A172 (cell line): ENCODE measurements around the gene GPC3. TPM values are rescaled to one million over a fixed set of nuclear protein-coding genes. Genes with fewer than 3 reads are reported as not detected.
"Not testable (repeated sequence)": the region's sequence is repeated elsewhere in the genome, so short reads cannot be mapped to it uniquely, and the experiment has no call there.

Experiments
- DNase-seq: peaks from one replicate; pipeline ENCODE4 v3.0.0-alpha.2; 2015; ENCODE audit warnings: low spot score
- total RNA-seq: library from RNA; depleted of rRNA; stranded (reverse); fragments of >200 nt; shearing (Covaris generic); gene quantifications from 2 replicates; pipeline ENCODE4 v1.2.3, GENCODE V29; 2014; rRNA removed

The GPC3 gene
- total RNA-seq, result not detected in 2 replicates

DNA sequence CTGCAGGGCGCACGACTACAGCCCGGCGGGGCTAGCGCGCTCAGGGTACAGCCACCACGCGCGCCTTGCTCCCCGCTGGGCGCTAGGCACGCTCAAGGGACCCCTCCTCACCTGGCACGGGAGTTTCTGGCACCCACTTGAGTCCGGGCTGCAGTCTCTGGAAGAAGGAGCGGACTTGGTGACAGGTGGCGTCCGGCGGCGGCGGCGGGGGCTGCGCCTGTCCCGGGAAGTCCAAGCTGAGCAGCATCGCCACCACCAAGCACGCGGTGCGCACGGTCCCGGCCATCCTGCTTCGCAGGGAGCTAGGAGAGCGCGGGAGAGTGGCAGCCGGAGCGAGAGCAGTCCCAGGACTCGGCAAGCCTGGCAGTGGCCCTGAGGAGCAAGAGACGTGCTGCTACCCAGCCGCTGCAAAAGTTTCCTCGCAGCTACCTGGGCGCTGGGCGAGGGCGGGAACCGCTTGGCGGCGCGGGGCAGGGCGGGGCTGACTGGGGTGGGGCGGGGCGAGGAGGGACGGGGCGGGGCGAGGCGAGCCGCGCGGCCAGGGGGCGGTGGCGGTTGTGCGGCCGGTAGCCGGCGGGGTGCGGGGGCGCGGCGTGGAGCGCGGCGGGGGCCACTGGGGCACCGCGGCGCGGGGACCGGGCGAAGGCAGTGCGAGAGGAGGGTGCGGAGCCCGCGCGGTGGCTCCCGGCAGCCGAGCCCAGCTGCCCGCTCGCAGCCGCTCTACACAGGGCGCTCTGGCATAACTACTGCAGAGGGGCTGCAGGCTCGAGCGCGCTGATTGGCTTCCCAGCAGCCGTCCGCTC lies at the start of gene GPC3:
GPC3 (minus strand) TSS at position 431 of the 803 bp plus-strand sequence.
- no peak for DNase-seq

GRCh38 chrX:134032441-134032840 lies 47.0 kb upstream of the GPC3 start:
- no peak for DNase-seq

GRCh38 chrX:134026565-134027311 lies 41.3 kb upstream of the GPC3 start:
- DNase-seq, result peak; percentile 0

GRCh38 chrX:134025986-134026545 lies 40.7 kb upstream of the GPC3 start:
- no peak for DNase-seq

GRCh38 chrX:134024686-134025377 lies 39.4 kb upstream of the GPC3 start:
- DNase-seq, result no peak

DNA sequence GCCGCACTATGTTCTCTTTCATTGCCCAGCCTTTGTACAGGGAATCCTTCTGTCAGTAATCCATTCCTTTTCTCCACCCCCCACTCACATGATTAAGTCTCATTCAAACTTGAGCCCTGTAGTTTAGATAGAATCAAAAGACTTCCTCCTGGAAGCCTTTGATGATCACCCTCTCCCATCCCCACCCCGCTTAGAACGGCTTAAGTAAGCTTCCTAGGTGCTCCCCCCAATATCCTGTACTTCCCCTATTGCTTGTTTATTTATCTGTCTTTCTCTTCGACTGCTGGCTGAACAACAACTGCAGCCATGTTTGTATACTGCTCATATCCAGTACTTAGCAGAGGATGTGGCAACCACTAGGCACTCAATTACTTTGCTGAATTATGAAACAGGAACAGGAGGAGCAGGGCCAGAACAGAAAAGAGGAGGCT lies 38.5 kb upstream of the GPC3 start:
- DNase-seq, result no peak

DNA sequence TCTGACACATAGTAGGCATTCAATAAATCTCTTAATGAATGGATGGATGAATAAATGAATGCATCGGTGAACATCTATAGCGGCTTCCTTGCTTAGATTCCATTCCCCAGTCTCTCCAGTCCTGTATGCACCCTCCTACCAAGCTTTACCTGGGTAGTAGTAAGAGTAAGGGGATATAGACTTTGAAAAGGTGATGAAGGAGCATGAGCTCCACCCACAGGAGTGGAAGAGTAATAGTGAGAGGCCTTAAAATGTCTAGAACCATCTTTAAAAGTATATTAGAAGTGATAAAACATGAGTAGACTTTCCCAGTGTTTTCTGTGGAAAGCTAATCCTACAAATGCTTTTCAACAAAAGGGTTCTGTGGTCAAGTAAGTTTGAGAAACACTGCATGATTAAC lies 35.5 kb upstream of the GPC3 start:
- DNase-seq, result no peak

- DNase-seq, result no peak
Observed at GRCh38 chrX:134019567-134020206, 34.3 kb upstream of the GPC3 start.

GRCh38 chrX:134016309-134016708 lies 30.9 kb upstream of the GPC3 start:
- DNase-seq, result not testable (repeated sequence)

DNA sequence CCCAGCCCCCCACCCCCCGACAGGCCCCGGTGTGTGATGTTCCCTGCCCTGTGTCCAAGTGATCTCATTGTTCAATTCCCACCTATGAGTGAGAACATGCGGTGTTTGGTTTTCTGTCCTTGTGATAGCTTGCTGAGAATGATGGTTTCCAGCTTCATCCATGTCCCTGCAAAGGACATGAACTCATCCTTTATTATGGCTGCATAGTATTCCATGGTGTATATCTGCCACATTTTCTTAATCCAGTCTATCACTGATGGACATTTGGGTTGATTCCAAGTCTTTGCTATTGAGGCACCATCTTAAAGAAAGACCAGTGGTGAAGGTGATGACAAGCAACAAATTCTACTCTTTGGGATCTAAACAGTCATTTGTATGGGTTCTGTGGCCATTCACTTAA lies 30.1 kb upstream of the GPC3 start:
- not testable (repeated sequence) for DNase-seq

GRCh38 chrX:134013524-134013923 lies 28.1 kb upstream of the GPC3 start:
- no peak for DNase-seq

GRCh38 chrX:134013092-134013497 lies 27.7 kb upstream of the GPC3 start:
- DNase-seq, result no peak

DNA sequence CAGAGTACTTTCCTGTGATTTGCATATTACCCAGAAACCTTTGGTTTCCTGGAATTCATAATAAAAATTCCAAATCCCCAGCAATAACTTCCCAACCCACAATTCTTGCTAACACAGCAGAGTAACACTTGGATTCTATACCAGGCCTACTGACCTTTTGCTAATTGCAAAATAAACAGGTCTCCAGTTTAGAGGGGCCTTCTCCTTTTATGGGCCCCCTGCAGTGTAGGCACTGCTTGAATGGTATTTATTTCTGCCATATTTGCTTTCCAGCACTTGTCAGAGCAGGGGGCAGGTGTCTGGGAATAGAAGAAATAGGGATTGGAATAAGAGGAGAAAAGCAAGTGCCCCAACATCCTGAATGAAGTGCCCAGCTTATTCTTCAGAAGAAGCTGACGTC lies 25.3 kb upstream of the GPC3 start:
- no peak for DNase-seq

DNA sequence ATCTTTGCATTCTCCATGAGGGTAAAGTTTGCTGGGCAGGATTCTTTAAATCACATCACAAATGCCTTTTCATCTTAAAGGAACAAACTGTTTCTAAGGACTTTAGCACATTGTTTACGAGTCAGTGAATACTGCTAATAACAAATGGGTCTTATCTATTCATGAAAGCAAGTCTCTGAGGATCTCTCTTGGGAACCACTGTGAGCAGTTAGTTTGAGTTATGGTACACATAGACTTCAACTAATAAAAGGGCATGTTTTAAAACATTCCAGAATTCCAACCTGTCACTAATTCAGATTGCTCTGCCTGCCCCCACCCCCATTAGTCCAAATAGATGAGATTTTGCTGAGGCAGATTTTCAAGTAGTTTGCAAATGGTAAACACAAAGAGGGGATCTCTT lies 22.3 kb upstream of the GPC3 start:
- no peak for DNase-seq

DNA sequence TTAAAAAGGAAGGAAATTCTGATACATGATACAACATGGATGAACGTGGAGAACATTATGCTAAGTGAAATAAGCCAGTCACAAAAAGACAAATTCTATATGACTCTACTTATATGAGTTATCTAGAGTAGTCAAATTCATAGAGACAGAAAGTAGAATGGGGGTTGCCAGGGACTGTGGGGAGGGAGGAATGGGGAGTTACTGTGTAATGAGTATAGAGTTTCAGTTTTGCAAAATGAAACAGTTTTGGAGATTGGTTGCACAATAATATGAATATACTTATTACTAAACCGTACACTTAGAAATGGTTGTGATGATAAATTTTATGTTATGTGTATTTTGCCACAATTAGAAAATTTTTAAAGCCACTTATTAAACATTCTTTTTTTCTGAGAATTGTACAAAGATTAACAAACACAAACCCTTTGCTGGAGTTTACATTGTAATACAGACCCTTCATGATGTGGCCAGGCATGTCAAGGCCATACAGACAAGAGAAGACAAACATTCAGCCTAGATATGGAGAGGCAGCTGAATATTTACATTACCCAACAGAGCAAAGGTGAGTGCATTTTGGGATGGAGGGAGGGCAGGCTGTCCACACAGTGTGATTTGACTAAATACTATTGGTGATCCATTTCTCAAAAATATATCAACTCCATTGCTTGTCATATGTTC lies 21.2 kb upstream of the GPC3 start:
- no peak for DNase-seq

GRCh38 chrX:134004084-134004483 lies 18.7 kb upstream of the GPC3 start:
- DNase-seq, result no peak

GRCh38 chrX:134002921-134003615 lies 17.7 kb upstream of the GPC3 start:
- DNase-seq, result no peak

GRCh38 chrX:134000260-134001245 lies 15.2 kb upstream of the GPC3 start:
- no peak for DNase-seq

- DNase-seq, result no peak
Observed at GRCh38 chrX:133999031-133999705, 13.8 kb upstream of the GPC3 start.
